Measurements from ENCODE around the gene PDZD7.

PDZD7 gene

GRCh38 chr10:101053516-101053915 lies 22.6 kb upstream of the PDZD7 start:
- Histone ChIP-seq H2BK12ac (ENCODE audit: low read length in 2 of 2) (no peak overlapping the region), H3K27me3 (ENCODE audit: control insufficient read depth in 1 of 2, insufficient read depth in 1 of 2, low read length in 2 of 2) (peaks cover 22 to 24% of the 10 kb centered on the region in 2 experiments), H2AK5ac (ENCODE audit: low read length, severe bottlenecking) (no peak overlapping the region), H2BK5ac (ENCODE audit: low read depth, low read length, poor library complexity, severe bottlenecking) (no peak overlapping the region), H2BK120ac (ENCODE audit: low read depth, low read length) (no peak overlapping the region), H3K9ac (ENCODE audit: low read length) (no peak overlapping the region), H3K4me2 (ENCODE audit: low read length, poor library complexity, severe bottlenecking) (no peak overlapping the region), H3K4ac (ENCODE audit: low read depth in 1 of 2, low read length in 2 of 2) (no peak overlapping the region), H3K4me1 (ENCODE audit: control insufficient read depth, insufficient read depth, low read depth, low read length) (peaks cover 11% of the 10 kb centered on the region), H3K27ac (ENCODE audit: low read length, poor library complexity, severe bottlenecking) (no peak overlapping the region), H3K9me3 (ENCODE audit: control insufficient read depth, low read length) (no peaks in the 10 kb centered on the region), H2BK15ac (ENCODE audit: low read depth, poor library complexity, severe bottlenecking) (no peak overlapping the region), H4K8ac (ENCODE audit: low read length) (no peak overlapping the region), H4K91ac (ENCODE audit: low read length) (no peak overlapping the region), H3K14ac (ENCODE audit: low read length in 2 of 2) (no peak overlapping the region), H3K79me1 (replicated peaks; ENCODE audit: low read length, poor library complexity, severe bottlenecking) (peaks cover 3% of the 10 kb centered on the region), H2AFZ (ENCODE audit: low read depth, low read length) (no peak overlapping the region), H3K36me3 (ENCODE audit: control insufficient read depth in 1 of 2, insufficient read depth in 2 of 2, low read depth in 1 of 2, low read length in 2 of 2) (no peaks in the 10 kb centered on the region), H3K23ac (ENCODE audit: low read length in 2 of 2) (no peak overlapping the region), H3K4me3 (ENCODE audit: insufficient read depth in 1 of 2, low read depth in 1 of 2, low read length in 2 of 2) (no peak overlapping the region), H3K18ac (ENCODE audit: low read depth in 1 of 2, low read length in 2 of 2) (no peak overlapping the region)
- no peak for DNase-seq

- peak; percentile 48 for DNase-seq
- Histone ChIP-seq H2AFZ (ENCODE audit: low read depth, low read length) (no peak overlapping the region), H3K4me3 (ENCODE audit: insufficient read depth in 1 of 2, low read depth in 1 of 2, low read length in 2 of 2) (peak overlapping the region in 1 of 2 experiments; percentile 29), H3K4ac (ENCODE audit: low read depth in 1 of 2, low read length in 2 of 2) (no peak overlapping the region), H2BK5ac (ENCODE audit: low read depth, low read length, poor library complexity, severe bottlenecking) (no peak overlapping the region), H3K9ac (ENCODE audit: low read length) (peak overlapping the region; percentile 43), H3K27me3 (ENCODE audit: control insufficient read depth in 1 of 2, insufficient read depth in 1 of 2, low read length in 2 of 2) (peaks cover 34 to 37% of the 10 kb centered on the region in 2 experiments), H3K14ac (ENCODE audit: low read length in 2 of 2) (no peak overlapping the region), H3K36me3 (ENCODE audit: control insufficient read depth in 1 of 2, insufficient read depth in 2 of 2, low read depth in 1 of 2, low read length in 2 of 2) (no peaks in the 10 kb centered on the region), H3K23ac (ENCODE audit: low read length in 2 of 2) (no peak overlapping the region), H2BK12ac (ENCODE audit: low read length in 2 of 2) (no peak overlapping the region), H3K18ac (ENCODE audit: low read depth in 1 of 2, low read length in 2 of 2) (no peak overlapping the region), H3K4me2 (ENCODE audit: low read length, poor library complexity, severe bottlenecking) (no peak overlapping the region), H3K79me1 (replicated peaks; ENCODE audit: low read length, poor library complexity, severe bottlenecking) (peaks cover 3% of the 10 kb centered on the region), H2BK15ac (ENCODE audit: low read depth, poor library complexity, severe bottlenecking) (no peak overlapping the region), H4K8ac (ENCODE audit: low read length) (no peak overlapping the region), H4K91ac (ENCODE audit: low read length) (no peak overlapping the region), H2AK5ac (ENCODE audit: low read length, severe bottlenecking) (no peak overlapping the region), H3K4me1 (ENCODE audit: control insufficient read depth, insufficient read depth, low read depth, low read length) (peaks cover 17% of the 10 kb centered on the region), H3K27ac (ENCODE audit: low read length, poor library complexity, severe bottlenecking) (no peak overlapping the region), H2BK120ac (ENCODE audit: low read depth, low read length) (no peak overlapping the region), H3K9me3 (ENCODE audit: control insufficient read depth, low read length) (no peaks in the 10 kb centered on the region)
- WGBS = 79% methylated on average over 3 of the region's 3 CpGs
Measured at GRCh38 chr10:101052285-101052684, 21.4 kb upstream of the PDZD7 start.

- H3K4ac ChIP-seq (ENCODE audit: low read depth in 1 of 2, low read length in 2 of 2) = no peak overlapping the region
- no peak overlapping the region for H2BK12ac ChIP-seq (ENCODE audit: low read length in 2 of 2)
- H3K23ac ChIP-seq (ENCODE audit: low read length in 2 of 2) = no peak overlapping the region
- peak overlapping the region; percentile 53 for H3K9ac ChIP-seq (ENCODE audit: low read length)
- no peak overlapping the region for H2AFZ ChIP-seq (ENCODE audit: low read depth, low read length)
- no peak overlapping the region for H2AK5ac ChIP-seq (ENCODE audit: low read length, severe bottlenecking)
- 15% methylated on average over 40 of the region's 42 CpGs for WGBS
- no peak overlapping the region for H2BK5ac ChIP-seq (ENCODE audit: low read depth, low read length, poor library complexity, severe bottlenecking)
- no peak overlapping the region for H3K27ac ChIP-seq (ENCODE audit: low read length, poor library complexity, severe bottlenecking)
- H3K4me2 ChIP-seq (ENCODE audit: low read length, poor library complexity, severe bottlenecking) = peak overlapping the region; percentile 67
- peaks cover 46 to 50% of the 10 kb centered on the region in 2 experiments for H3K27me3 ChIP-seq (ENCODE audit: control insufficient read depth in 1 of 2, insufficient read depth in 1 of 2, low read length in 2 of 2)
- no peak overlapping the region for H2BK15ac ChIP-seq (ENCODE audit: low read depth, poor library complexity, severe bottlenecking)
- no peak overlapping the region for H3K18ac ChIP-seq (ENCODE audit: low read depth in 1 of 2, low read length in 2 of 2)
- H4K91ac ChIP-seq (ENCODE audit: low read length) = no peak overlapping the region
- DNase-seq = peak; percentile 51
- H3K4me1 ChIP-seq (ENCODE audit: control insufficient read depth, insufficient read depth, low read depth, low read length) = peaks cover 22% of the 10 kb centered on the region
- H3K36me3 ChIP-seq (ENCODE audit: control insufficient read depth in 1 of 2, insufficient read depth in 2 of 2, low read depth in 1 of 2, low read length in 2 of 2) = no peaks in the 10 kb centered on the region
- no peaks in the 10 kb centered on the region for H3K9me3 ChIP-seq (ENCODE audit: control insufficient read depth, low read length)
- no peak overlapping the region for H2BK120ac ChIP-seq (ENCODE audit: low read depth, low read length)
- H3K4me3 ChIP-seq (ENCODE audit: insufficient read depth in 1 of 2, low read depth in 1 of 2, low read length in 2 of 2) = peak overlapping the region; percentile 29 to 71
- H3K14ac ChIP-seq (ENCODE audit: low read length in 2 of 2) = no peak overlapping the region
- H3K79me1 ChIP-seq (replicated peaks; ENCODE audit: low read length, poor library complexity, severe bottlenecking) = peaks cover 3% of the 10 kb centered on the region
- no peak overlapping the region for H4K8ac ChIP-seq (ENCODE audit: low read length)
Measured at GRCh38 chr10:101050208-101051069, 19.5 kb upstream of the PDZD7 start.

- no peak overlapping the region for H3K14ac ChIP-seq (ENCODE audit: low read length in 2 of 2)
- H3K4ac ChIP-seq (ENCODE audit: low read depth in 1 of 2, low read length in 2 of 2) = no peak overlapping the region
- no peak overlapping the region for H2BK15ac ChIP-seq (ENCODE audit: low read depth, poor library complexity, severe bottlenecking)
- peaks cover 22% of the 10 kb centered on the region for H3K4me1 ChIP-seq (ENCODE audit: control insufficient read depth, insufficient read depth, low read depth, low read length)
- H3K27ac ChIP-seq (ENCODE audit: low read length, poor library complexity, severe bottlenecking) = no peak overlapping the region
- H3K79me1 ChIP-seq (replicated peaks; ENCODE audit: low read length, poor library complexity, severe bottlenecking) = peaks cover under 1% of the 10 kb centered on the region
- no peaks in the 10 kb centered on the region for H3K36me3 ChIP-seq (ENCODE audit: control insufficient read depth in 1 of 2, insufficient read depth in 2 of 2, low read depth in 1 of 2, low read length in 2 of 2)
- peaks cover 46 to 50% of the 10 kb centered on the region in 2 experiments for H3K27me3 ChIP-seq (ENCODE audit: control insufficient read depth in 1 of 2, insufficient read depth in 1 of 2, low read length in 2 of 2)
- H2BK120ac ChIP-seq (ENCODE audit: low read depth, low read length) = no peak overlapping the region
- H4K91ac ChIP-seq (ENCODE audit: low read length) = no peak overlapping the region
- H2AFZ ChIP-seq (ENCODE audit: low read depth, low read length) = no peak overlapping the region
- H3K9ac ChIP-seq (ENCODE audit: low read length) = no peak overlapping the region
- H3K4me2 ChIP-seq (ENCODE audit: low read length, poor library complexity, severe bottlenecking) = no peak overlapping the region
- no peak overlapping the region for H2AK5ac ChIP-seq (ENCODE audit: low read length, severe bottlenecking)
- H3K4me3 ChIP-seq (ENCODE audit: insufficient read depth in 1 of 2, low read depth in 1 of 2, low read length in 2 of 2) = no peak overlapping the region
- H2BK5ac ChIP-seq (ENCODE audit: low read depth, low read length, poor library complexity, severe bottlenecking) = no peak overlapping the region
- WGBS = 8% methylated on average over 58 of the region's 62 CpGs
- no peak for DNase-seq
- H3K23ac ChIP-seq (ENCODE audit: low read length in 2 of 2) = no peak overlapping the region
- H3K9me3 ChIP-seq (ENCODE audit: control insufficient read depth, low read length) = no peaks in the 10 kb centered on the region
- H4K8ac ChIP-seq (ENCODE audit: low read length) = no peak overlapping the region
- H2BK12ac ChIP-seq (ENCODE audit: low read length in 2 of 2) = no peak overlapping the region
- H3K18ac ChIP-seq (ENCODE audit: low read depth in 1 of 2, low read length in 2 of 2) = no peak overlapping the region
Measured at GRCh38 chr10:101047961-101048892, 17.3 kb upstream of the PDZD7 start.

Data from mesenchymal stem cell (in vitro differentiated cells and primary cell).